NCI-H187 (cell line): ENCODE measurements around the gene ODAD3.
"Not testable (repeated sequence)": the region's sequence is repeated elsewhere in the genome, so short reads cannot be mapped to it uniquely, and the experiment has no call there.

Experiments
- DNase-seq, 2 experiments: peaks; one replicate each; lab custom pipeline; 2025; lab: John Stamatoyannopoulos, UW

Gene ODAD3

GRCh38 chr19:11437955-11438354, 3.0 kb upstream of the ODAD3 start:
- no peak for DNase-seq

- no peak for DNase-seq
Measured at GRCh38 chr19:11435833-11436313, 952 bp upstream of the ODAD3 start.

GRCh38 chr19:11434703-11435056, 241 bp downstream of the ODAD3 start:
- DNase-seq: no peak

GRCh38 chr19:11433526-11433925, 1.4 kb downstream of the ODAD3 start:
- not testable (repeated sequence) for DNase-seq

GRCh38 chr19:11426656-11427055, 8.3 kb downstream of the ODAD3 start:
- DNase-seq: no peak

GRCh38 chr19:11425719-11426457, 9.0 kb downstream of the ODAD3 start:
- DNase-seq: no peak

GRCh38 chr19:11423791-11424181, 11.1 kb downstream of the ODAD3 start:
- DNase-seq: no peak

- DNase-seq: no peak
Measured at GRCh38 chr19:11423164-11423790, 11.6 kb downstream of the ODAD3 start.

GRCh38 chr19:11422163-11423065, 12.5 kb downstream of the ODAD3 start:
- no peak for DNase-seq

- no peak for DNase-seq
Measured at GRCh38 chr19:11421371-11422098, 13.4 kb downstream of the ODAD3 start.

GRCh38 chr19:11420429-11421370, 14.2 kb downstream of the ODAD3 start:
- no peak for DNase-seq

- DNase-seq: no peak
Measured at GRCh38 chr19:11418549-11419506, 16.1 kb downstream of the ODAD3 start, which contains the start of gene RGL3. Gene RGL3 (minus strand): TSS chr19:11419314. CDS start chr19:11419278, 36 bp downstream.

- no peak for DNase-seq
Measured at GRCh38 chr19:11418094-11418548, 16.8 kb downstream of the ODAD3 start.

GRCh38 chr19:11416346-11417052, 18.4 kb downstream of the ODAD3 start:
- DNase-seq: no peak

GRCh38 chr19:11414544-11414943, 20.4 kb downstream of the ODAD3 start:
- DNase-seq: no peak

- no peak for DNase-seq
Measured at GRCh38 chr19:11410682-11411081, 24.2 kb downstream of the ODAD3 start.

- no peak for DNase-seq
Measured at GRCh38 chr19:11408591-11408990, 26.3 kb downstream of the ODAD3 start.

GRCh38 chr19:11406703-11407236, 28.2 kb downstream of the ODAD3 start:
- DNase-seq: not testable (repeated sequence)
